Peyer's patch (tissue), 4 donors: Measurements from ENCODE around the gene STPG3. TPM values are rescaled to one million over a fixed set of nuclear protein-coding genes. Genes with fewer than 3 reads are reported as not detected.

Source experiments
- DNase-seq, 3 donors: peaks; one replicate each; pipeline ENCODE4 v3.0.0-alpha.2; 2017 to 2019
- H3K27ac ChIP-seq, 4 donors: fragments of 200-600 bp; sonication (generic); one replicate each; pipeline ENCODE4 v1.5.1; 2016 to 2019
- H3K27me3 ChIP-seq, 2 donors: fragments of 200-600 bp; sonication (generic); one replicate each; pipeline ENCODE4 v1.5.1; 2019
- H3K36me3 ChIP-seq, 3 donors: fragments of 200-600 bp; sonication (generic); one replicate each; pipeline ENCODE4 v1.5.1; 2016 to 2019
- H3K4me1 ChIP-seq, 4 donors: fragments of 200-600 bp; sonication (generic); one replicate each; pipeline ENCODE4 v1.5.1; 2016 to 2019
- H3K4me3 ChIP-seq, 4 donors: fragments of 200-600 bp; sonication (generic); 1 replicate in 3 of 4; 2 replicates in 1 of 4; pipeline ENCODE4 v1.5.1; 2016 to 2019; ENCODE audit warnings: mild to moderate bottlenecking in 1 of 4
- H3K9me3 ChIP-seq, 4 donors: fragments of 200-600 bp; sonication (generic); one replicate each; pipeline ENCODE4 v1.5.1; 2016 to 2019; ENCODE audit warnings: mild to moderate bottlenecking in 1 of 4
- POLR2A ChIP-seq, 2 donors: fragments of 450-650 bp; IDR thresholded peaks; one replicate each; pipeline ENCODE4 v1.5.1; 2017; ENCODE audit warnings: antibody characterized with exemption in 2 of 2, mild to moderate bottlenecking in 2 of 2, moderate library complexity in 2 of 2
- total RNA-seq, 4 donors: library from RNA; depleted of rRNA; stranded (reverse); fragments of >200 nt; gene quantifications; one replicate each; pipeline ENCODE4 v1.1.0, GENCODE V29; 2016
- TF ChIP-seq, protein P1 (sequence below), 6 experiments: fragments of 450-650 bp in 4 of 6; fragments of 200-600 bp in 2 of 6; sonication (generic) in 1 of 6; IDR thresholded peaks; one replicate each; pipeline ENCODE4 v1.5.1; 2017 to 2019; ENCODE audit warnings: antibody characterized with exemption in 6 of 6, mild to moderate bottlenecking in 3 of 6, moderate library complexity in 1 of 6

Gene STPG3
- total RNA-seq, 4 donors from 2014 or later, result not detected

DNA sequence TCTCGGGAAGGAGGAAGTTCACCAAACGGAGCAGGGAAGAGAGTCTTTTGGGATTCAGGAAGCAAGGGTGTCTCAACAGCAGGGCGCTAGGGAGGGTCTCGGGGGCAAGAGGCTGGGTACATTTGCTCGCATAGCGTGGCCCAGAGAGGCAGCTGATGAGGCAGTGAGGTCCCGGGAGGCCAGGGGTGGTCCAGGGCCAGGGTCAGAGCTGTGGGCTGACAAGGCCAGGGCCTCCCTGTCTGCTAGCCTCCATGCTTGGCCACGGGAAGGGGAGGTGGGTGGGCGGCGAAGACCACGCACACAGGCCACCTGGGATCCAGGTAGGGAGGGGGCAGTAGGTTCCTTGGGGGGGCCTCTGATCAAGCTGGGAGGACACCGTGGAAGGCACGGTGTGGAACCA lies 39.6 kb upstream of the STPG3 start:
- no peak for DNase-seq
- no peak for TF ChIP-seq POLR2A (IDR thresholded peaks at IDR 0.05)
- TF ChIP-seq, protein P1, sequence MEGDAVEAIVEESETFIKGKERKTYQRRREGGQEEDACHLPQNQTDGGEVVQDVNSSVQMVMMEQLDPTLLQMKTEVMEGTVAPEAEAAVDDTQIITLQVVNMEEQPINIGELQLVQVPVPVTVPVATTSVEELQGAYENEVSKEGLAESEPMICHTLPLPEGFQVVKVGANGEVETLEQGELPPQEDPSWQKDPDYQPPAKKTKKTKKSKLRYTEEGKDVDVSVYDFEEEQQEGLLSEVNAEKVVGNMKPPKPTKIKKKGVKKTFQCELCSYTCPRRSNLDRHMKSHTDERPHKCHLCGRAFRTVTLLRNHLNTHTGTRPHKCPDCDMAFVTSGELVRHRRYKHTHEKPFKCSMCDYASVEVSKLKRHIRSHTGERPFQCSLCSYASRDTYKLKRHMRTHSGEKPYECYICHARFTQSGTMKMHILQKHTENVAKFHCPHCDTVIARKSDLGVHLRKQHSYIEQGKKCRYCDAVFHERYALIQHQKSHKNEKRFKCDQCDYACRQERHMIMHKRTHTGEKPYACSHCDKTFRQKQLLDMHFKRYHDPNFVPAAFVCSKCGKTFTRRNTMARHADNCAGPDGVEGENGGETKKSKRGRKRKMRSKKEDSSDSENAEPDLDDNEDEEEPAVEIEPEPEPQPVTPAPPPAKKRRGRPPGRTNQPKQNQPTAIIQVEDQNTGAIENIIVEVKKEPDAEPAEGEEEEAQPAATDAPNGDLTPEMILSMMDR (IDR thresholded peaks at IDR 0.05), result no peak
- H3K4me3 ChIP-seq, result no peak overlapping the region
- no peaks in the 10 kb centered on the region for H3K27me3 ChIP-seq
- no peaks in the 10 kb centered on the region for H3K9me3 ChIP-seq
- H3K4me1 ChIP-seq, result peaks cover 0 to 6% (median 2%) of the 10 kb centered on the region in 4 donors
- no peak overlapping the region for H3K27ac ChIP-seq
- peaks cover 0 to 15% (median 0%) of the 10 kb centered on the region in 3 donors for H3K36me3 ChIP-seq

DNA sequence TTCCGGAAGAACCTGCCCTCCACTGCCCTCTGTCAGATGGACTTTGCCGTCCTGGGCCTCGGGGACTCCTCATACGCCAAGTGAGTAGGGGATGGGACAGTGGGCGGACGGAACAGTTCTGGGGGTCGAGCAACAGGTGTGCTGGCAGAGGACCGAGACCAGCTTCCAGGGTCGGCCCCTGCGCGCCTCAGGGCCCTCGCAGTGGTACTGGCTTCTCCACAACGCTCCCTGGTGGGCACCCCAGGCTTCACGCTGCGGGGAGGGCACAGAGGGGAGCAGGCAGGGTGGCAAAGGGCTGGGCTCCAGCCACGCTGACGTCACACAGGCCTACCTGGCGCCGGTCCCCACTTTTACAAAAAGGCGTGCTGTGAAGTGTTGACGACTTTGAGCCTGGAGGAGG lies 38.6 kb upstream of the STPG3 start:
- no peak for DNase-seq

DNA sequence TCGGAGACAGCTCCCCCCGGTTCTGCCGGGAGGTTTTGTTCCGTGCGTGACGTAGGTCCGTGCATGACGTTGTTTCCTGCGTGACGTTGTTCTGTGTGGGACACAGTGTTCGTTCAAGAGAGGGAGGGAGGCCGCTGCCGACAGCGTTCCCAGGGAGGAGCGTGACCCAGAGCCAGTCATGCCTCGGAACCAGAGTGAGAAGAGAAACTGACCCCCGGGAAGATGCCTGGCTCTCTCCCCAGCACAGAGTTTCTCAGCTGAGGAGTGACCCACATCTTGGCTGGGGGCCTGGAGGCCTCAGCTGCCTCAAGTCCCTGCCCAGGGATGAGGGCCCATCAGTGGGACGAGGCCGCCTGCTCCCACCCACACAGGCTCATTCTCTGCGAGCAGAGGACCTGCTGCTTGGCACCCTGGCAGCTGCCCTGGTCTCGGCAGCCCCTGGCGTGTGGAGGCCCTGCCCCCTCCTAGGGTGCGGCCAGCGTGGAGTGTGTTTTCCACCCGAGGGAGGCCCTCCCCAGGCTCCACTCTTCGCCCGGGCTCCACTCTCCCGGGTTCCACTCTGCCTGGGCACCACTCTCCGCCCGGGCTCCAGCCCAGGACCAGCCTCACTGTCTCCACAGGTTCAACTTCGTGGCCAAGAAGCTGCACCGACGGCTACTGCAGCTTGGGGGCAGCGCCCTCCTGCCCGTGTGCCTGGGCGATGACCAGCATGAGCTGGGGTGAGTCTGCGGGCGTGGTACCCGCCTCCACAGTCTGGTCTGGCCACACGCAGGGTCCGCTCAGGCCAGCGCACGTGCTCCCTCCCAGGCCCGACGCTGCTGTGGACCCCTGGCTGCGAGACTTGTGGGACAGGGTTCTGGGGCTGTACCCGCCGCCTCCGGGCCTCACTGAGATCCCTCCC lies 37.7 kb upstream of the STPG3 start:
- H3K27ac ChIP-seq, result no peak overlapping the region
- H3K4me1 ChIP-seq, result peaks cover 0 to 18% (median 2%) of the 10 kb centered on the region in 4 donors
- no peak for DNase-seq
- no peaks in the 10 kb centered on the region for H3K9me3 ChIP-seq
- H3K36me3 ChIP-seq, result peaks cover 0 to 15% (median 0%) of the 10 kb centered on the region in 3 donors
- TF ChIP-seq, protein P1 (IDR thresholded peaks at IDR 0.05), result peak in 2 of 6 experiments; percentile 18 to 22
- no peak for TF ChIP-seq POLR2A (IDR thresholded peaks at IDR 0.05)
- H3K27me3 ChIP-seq, result no peaks in the 10 kb centered on the region
- H3K4me3 ChIP-seq, result no peak overlapping the region

More for the DNA sequence above, 38.6 kb upstream of the STPG3 start:
- no peaks in the 10 kb centered on the region for H3K27me3 ChIP-seq
- H3K36me3 ChIP-seq, result peaks cover 0 to 15% (median 0%) of the 10 kb centered on the region in 3 donors
- no peak overlapping the region for H3K27ac ChIP-seq
- H3K4me1 ChIP-seq, result peaks cover 0 to 12% (median 2%) of the 10 kb centered on the region in 4 donors
- TF ChIP-seq, protein P1 (IDR thresholded peaks at IDR 0.05), result no peak
- no peak for TF ChIP-seq POLR2A (IDR thresholded peaks at IDR 0.05)
- no peak overlapping the region for H3K4me3 ChIP-seq
- no peaks in the 10 kb centered on the region for H3K9me3 ChIP-seq

DNA sequence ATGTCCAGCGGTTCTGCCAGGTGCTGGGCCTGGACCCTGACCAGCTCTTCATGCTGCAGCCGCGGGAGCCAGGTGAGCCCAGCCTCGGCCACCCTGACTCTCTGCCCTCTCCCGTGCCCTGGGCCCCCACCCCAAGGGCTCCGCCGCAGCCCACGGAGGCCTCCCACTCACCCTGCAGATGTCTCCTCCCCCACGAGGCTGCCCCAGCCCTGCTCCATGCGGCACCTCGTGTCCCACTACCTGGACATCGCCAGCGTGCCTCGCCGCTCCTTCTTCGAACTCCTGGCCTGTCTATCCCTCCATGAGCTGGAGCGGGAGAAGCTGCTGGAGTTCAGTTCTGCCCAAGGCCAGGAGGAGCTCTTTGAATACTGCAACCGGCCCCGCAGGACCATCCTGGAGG lies 36.5 kb upstream of the STPG3 start:
- Histone ChIP-seq H3K36me3 (peaks cover 0 to 15% (median 0%) of the 10 kb centered on the region in 3 donors), H3K4me1 (peaks cover 0 to 26% (median 2%) of the 10 kb centered on the region in 4 donors), H3K27ac (no peak overlapping the region), H3K4me3 (no peak overlapping the region), H3K9me3 (no peaks in the 10 kb centered on the region), H3K27me3 (no peaks in the 10 kb centered on the region)
- no peak for TF ChIP-seq POLR2A (IDR thresholded peaks at IDR 0.05)
- TF ChIP-seq, protein P1 (IDR thresholded peaks at IDR 0.05), result no peak
- DNase-seq, result no peak

DNA sequence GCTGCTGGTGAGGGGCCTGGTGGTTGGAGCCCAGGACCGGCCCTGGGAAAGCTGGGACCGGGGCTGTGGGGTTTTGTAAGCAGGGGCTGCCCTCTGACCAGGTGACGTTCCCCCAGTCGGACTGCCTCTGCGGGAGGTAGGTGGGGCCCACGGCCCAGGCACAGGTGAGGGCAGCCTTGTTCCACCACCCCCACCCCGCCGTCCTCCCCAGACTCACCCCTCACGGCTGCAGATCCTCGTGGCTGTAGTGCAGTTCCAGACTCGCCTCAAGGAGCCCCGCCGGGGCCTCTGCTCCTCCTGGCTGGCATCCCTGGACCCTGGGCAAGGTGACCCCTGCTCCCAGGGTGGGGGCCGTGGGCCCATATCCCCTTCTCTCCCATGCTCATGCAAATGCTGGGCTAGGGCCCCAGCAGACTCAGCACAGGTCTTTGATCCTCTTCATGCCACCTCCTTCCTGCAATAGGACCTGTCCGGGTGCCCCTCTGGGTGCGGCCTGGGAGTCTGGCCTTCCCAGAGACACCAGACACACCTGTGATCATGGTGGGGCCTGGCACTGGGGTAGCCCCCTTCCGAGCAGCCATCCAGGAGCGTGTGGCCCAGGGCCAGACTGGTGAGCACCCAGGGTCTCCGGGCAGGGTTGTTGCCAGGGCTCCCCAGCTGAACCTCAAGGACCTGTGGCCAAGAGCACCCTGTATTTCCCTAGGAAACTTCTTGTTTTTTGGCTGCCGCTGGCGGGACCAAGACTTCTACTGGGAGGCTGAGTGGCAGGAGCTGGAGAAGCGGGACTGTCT lies 35.7 kb upstream of the STPG3 start:
- H3K4me1 ChIP-seq, result peaks cover 0 to 26% (median 2%) of the 10 kb centered on the region in 4 donors
- no peaks in the 10 kb centered on the region for H3K27me3 ChIP-seq
- H3K36me3 ChIP-seq, result peaks cover 0 to 15% (median 0%) of the 10 kb centered on the region in 3 donors
- no peak for TF ChIP-seq POLR2A (IDR thresholded peaks at IDR 0.05)
- TF ChIP-seq, protein P1 (IDR thresholded peaks at IDR 0.05), result no peak
- no peaks in the 10 kb centered on the region for H3K9me3 ChIP-seq
- no peak overlapping the region for H3K4me3 ChIP-seq
- no peak for DNase-seq
- H3K27ac ChIP-seq, result no peak overlapping the region
